ENCODE results near the gene CACNA2D4. TPM values are rescaled to one million over a fixed set of nuclear protein-coding genes. Genes with fewer than 3 reads are reported as not detected.

CACNA2D4 gene
- total RNA-seq, 4 donors from 2014 or later, result 3.3 to 29.1 (median 11.5) TPM

GRCh38 chr12:1803736-1804135 is 114.7 kb downstream of the CACNA2D4 start:
- TF ChIP-seq CTCF (IDR thresholded peaks at IDR 0.05; ENCODE audit: low read depth), result no peak

DNA sequence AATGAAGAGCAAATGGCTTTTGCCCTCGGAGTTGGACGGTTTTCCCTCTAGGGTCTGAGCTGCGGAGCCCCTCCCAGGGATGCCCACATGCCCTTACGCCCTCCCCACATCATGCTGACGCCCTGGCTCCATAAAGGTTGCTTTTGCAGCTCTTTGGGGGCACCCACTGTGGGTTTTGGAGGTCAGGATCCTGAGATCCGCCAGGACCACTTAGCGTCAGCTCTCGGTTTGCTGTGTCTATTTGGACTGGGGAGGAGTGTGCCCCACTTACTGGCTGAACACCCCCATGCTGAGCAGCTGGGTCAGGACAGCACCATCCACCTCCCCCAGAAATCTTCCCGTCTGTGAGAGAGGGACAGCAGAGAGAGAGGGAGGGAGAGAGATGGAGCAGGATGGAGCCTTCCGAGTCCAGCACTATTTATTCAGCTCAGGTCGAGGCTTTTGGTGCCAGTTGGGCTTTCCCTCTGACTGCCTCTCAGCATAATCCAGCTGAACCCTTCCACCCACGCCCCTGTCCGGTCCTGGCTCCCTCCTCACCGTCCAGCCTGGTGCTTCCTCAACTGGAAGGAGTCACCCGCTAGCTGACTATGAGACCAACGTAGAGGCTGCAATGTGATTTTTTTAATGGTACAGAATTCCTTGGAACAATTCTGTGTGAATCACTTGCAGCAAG is 117.0 kb downstream of the CACNA2D4 start:
- no peak for TF ChIP-seq CTCF (IDR thresholded peaks at IDR 0.05; ENCODE audit: low read depth)

DNA sequence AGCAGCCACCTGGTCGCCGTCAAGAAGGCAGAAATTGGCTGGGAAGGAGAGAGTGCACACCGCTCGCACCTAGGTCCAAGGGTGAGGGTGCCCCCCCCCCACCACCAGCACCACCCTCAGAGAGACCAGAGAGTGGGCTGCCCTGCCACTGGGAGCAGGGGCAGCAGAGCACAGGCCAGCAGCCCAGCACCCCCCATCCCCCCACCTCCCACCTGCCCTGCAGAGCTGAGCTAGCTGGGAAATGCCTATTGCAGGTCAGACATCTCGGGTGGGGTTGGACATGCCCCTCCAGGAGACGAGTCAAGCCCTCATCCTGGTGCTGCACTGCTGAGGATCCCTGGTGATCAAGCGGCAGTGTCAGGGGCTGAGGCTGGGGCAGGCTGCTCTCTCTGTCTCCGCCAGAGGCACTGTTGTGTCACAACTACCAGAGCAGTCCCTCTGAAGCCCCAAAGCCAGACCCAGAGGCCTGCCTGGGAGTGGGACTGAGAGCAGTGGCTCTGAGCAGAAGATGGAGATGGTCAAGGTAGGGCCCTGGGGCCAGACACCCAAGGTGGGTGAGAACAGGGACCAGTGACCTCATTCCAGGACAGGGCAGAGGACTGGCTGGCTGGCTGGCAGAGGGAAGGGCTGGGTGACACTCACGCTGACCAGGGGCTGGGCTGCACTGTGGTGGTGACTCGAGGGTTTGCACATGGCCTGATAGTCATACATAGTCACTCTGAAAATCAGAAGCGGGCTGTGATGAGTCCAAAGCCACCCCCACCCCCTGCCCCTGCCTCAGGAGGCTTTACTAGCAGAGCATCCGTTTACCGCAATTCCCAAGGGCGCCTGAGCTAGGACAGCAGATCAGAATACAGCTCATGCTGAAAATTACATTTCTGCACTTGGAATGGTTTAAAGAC is 117.8 kb downstream of the CACNA2D4 start:
- no peak for TF ChIP-seq CTCF (IDR thresholded peaks at IDR 0.05; ENCODE audit: low read depth)

DNA sequence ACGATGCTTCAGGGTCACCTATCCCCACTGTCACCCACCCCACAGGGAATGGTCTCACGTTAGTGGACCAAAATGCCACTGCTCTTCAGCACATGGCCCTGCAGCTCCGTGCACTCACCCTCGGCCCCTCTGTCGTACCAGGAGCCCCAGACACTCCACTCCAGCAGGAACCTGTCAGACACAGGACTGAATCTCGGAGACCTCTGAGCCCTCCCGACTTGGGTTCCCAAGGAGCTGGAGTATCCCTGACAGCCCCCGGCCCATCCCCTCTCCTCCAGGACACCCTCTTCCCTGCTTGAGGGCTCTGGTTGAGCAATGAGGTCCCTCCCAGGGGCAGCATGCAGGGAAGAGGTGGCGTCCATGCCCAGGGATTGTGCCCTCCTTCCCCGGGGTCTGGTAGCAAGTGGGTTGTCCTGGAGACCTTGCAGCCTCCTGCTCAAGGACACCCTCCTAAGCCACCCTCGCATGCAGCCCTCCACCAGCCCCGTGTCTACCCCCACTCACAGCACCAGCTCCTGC is 118.5 kb downstream of the CACNA2D4 start:
- no peak for TF ChIP-seq CTCF (IDR thresholded peaks at IDR 0.05; ENCODE audit: low read depth)

DNA sequence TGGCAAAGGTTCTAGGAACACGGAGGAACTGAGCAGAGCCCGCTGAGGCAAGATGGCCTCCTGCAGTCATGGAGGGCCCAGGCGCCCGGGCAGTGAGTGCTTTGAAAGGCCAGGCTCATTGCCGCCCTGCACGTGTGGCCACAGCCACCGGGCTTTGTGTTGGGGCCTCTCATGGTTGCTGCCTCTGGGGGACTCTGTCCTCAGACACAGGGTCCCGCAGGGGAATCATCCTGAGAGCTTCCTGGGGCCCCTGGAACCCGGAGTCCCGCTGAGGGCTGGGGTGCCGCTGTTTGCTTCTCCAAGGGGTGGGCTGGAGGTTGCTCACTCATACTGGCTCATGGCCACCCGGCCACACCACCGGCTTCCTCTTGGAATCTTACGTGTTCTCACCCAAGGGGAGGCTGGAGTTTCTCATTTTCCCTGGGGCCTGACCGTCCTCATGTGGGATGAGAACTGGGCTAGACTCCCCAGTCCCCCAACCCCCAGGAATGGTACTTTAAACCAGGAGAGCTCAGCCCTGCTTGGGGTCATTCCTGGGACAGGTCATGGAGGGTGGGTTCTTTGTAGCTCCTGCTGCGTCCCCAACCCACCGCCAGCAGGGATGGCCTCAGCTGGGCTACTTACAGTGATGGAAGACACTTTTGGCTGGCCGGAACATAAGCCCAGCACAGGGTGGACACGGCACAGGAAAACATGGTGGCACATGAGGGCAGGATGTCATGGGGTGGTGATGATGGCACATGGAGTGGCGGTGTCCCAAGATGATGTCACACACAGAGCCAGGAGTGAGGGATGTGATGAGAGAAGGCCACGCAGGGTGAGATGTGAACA is 119.2 kb downstream of the CACNA2D4 start:
- TF ChIP-seq CTCF (IDR thresholded peaks at IDR 0.05; ENCODE audit: low read depth), result no peak

DNA sequence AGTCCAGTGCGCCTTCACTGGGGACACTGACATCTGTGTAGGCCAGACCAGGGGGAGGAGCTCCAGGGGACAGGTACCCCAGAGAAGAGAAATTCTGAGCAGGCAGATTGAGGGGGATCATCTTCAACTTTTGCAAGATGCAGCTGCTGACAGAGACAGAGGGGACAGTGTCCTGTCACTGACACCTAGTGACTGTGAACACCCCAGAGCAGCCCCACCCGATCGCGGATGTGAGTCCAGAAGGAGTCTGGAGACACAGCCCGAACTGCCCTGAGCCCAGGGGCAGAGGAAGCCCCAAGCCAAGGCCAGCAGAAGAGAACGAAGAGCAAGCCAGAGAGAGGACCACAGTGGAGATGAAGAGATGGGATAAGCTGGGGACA is 119.8 kb downstream of the CACNA2D4 start:
- no peak for TF ChIP-seq CTCF (IDR thresholded peaks at IDR 0.05; ENCODE audit: low read depth)
